Muscle layer of colon (tissue), 2 donors: ENCODE measurements around the gene GPI.
A peak's percentile ranks its signal among the peaks of the same experiment; 100 is the strongest.
"Not testable (repeated sequence)": the region's sequence is repeated elsewhere in the genome, so short reads cannot be mapped to it uniquely, and the experiment has no call there.

Source experiments
- H3K27ac ChIP-seq: one replicate; pipeline ENCODE4 v1.7.0; 2013; ENCODE audit warnings: low read depth, mild to moderate bottlenecking, low read length, moderate library complexity
- H3K27me3 ChIP-seq, 2 donors: one replicate each; pipeline ENCODE4 v1.7.0; 2013; ENCODE audit warnings: low read length in 2 of 2, mild to moderate bottlenecking in 2 of 2; ENCODE audit not compliant: insufficient read depth in 2 of 2, control insufficient read depth in 1 of 2
- H3K36me3 ChIP-seq: one replicate; pipeline ENCODE4 v1.7.0; 2013; ENCODE audit warnings: mild to moderate bottlenecking, low read length; ENCODE audit not compliant: insufficient read depth
- H3K4me1 ChIP-seq: one replicate; pipeline ENCODE4 v1.7.0; 2013; ENCODE audit warnings: mild to moderate bottlenecking, low read length; ENCODE audit not compliant: insufficient read depth
- H3K4me3 ChIP-seq, 2 donors: one replicate each; pipeline ENCODE4 v1.7.0; 2013; ENCODE audit warnings: low read length in 2 of 2, low read depth in 1 of 2, mild to moderate bottlenecking in 1 of 2, moderate library complexity in 1 of 2
- H3K9ac ChIP-seq: one replicate; pipeline ENCODE4 v1.7.0; 2013; ENCODE audit warnings: low read length
- H3K9me3 ChIP-seq: one replicate; pipeline ENCODE4 v1.7.0; 2013; ENCODE audit warnings: mild to moderate bottlenecking, low read length
- donor health status: abdominal sarcoma.
- donor health status: Adenocarcinoma of cecum.

The GPI gene

DNA sequence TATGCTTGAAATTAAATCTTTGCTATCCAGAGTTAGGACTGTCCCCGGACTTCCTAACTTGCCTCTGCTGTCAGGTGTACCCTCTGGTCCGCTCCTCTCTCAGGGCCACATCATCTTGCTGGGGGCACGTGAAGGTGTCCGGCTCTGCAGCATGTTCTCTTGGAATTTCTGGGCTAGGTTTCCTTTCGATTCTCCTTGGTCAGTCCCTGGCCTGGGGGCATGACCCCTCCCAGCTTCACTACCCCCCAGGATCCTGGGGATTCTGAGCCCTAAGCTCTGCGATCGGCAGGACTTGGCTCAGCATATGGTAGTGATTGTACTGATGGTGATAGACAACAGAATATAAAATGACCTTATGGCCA lies 5.1 kb upstream of the GPI start:
- Histone ChIP-seq H3K27ac (no peak overlapping the region), H3K4me3 (peak overlapping the region; percentile 55 to 77), H3K27me3 (no peaks in the 10 kb centered on the region), H3K9me3 (no peaks in the 10 kb centered on the region), H3K9ac (peak overlapping the region; percentile 50), H3K36me3 (no peaks in the 10 kb centered on the region), H3K4me1 (peaks cover 13% of the 10 kb centered on the region)

DNA sequence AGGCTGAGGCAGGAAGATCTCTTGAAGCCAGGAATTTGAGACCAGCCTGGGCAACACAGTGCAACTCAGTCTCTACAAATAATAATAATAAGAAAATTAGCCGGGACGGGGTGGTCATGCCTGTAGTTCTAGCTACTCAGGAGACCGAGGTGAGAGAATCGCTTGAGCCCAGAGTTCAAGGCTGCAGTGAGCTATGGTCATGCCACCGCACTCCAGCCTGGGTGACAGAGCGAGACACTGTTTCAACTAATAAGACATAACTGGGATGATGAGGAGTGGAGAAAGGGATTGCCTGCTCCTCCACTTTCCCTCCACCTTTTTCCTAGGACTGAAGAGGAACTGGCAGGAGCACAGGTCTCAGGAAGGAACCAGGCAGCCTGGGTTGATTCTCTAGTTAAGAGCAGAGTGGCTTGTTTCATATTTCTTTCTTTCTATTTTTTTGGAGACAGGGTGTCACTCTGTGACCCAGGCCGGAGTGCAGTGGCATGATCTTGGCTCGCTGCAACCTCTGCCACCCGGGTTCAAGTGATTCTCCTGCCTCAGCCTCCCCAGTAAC lies 4.6 kb upstream of the GPI start:
- Histone ChIP-seq H3K36me3 (no peaks in the 10 kb centered on the region), H3K27me3 (no peaks in the 10 kb centered on the region), H3K4me1 (peaks cover 13% of the 10 kb centered on the region), H3K9ac (no peak overlapping the region), H3K4me3 (no peak overlapping the region), H3K27ac (no peak overlapping the region), H3K9me3 (no peaks in the 10 kb centered on the region)

DNA sequence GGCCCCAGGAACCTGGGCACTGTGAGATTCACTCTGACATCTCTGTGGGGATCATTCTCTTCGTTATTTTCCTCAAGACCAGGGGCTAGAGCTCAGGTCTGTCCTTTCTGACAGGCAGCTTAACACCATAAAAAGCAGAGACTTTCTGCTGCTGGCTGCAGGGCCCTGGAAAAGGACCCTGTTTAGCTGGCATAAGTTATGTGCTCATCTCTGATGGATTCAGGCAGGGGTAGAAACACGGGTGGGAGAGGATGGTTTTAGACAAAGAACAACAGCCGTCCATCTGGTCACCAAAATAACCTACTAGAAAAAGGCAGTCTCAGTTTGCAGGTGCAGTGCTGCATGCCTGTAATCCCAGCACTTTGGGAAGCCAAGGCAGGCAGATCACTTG lies 2.3 kb upstream of the GPI start:
- no peak overlapping the region for H3K27ac ChIP-seq
- H3K9me3 ChIP-seq = no peaks in the 10 kb centered on the region
- peaks cover 11% of the 10 kb centered on the region for H3K36me3 ChIP-seq
- no peak overlapping the region for H3K9ac ChIP-seq
- H3K4me3 ChIP-seq = no peak overlapping the region
- H3K4me1 ChIP-seq = peaks cover 31% of the 10 kb centered on the region
- H3K27me3 ChIP-seq = no peaks in the 10 kb centered on the region

DNA sequence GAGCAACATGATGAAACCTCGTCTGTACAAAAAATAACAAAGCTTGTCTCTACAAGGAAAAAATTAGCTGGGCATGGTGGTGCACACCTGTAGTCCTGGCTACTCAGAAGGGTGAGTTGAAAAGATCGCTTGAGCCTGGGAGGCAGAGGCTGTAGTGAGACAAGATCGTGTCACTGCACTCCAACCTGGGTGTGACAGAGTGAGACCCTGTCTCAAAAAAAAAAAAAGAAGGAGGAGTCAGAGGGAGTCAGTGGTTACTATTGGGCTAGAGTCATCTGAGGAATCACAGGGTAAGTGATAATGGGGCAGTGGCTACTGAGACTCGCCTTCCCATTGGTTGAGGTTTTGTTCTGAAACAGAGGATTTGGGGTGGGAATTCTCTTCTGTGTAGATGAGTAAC lies 1.9 kb upstream of the GPI start:
- Histone ChIP-seq H3K9me3 (no peaks in the 10 kb centered on the region), H3K4me1 (peaks cover 33% of the 10 kb centered on the region), H3K27ac (no peak overlapping the region), H3K9ac (no peak overlapping the region), H3K4me3 (no peak overlapping the region), H3K36me3 (peaks cover 16% of the 10 kb centered on the region), H3K27me3 (no peaks in the 10 kb centered on the region)

DNA sequence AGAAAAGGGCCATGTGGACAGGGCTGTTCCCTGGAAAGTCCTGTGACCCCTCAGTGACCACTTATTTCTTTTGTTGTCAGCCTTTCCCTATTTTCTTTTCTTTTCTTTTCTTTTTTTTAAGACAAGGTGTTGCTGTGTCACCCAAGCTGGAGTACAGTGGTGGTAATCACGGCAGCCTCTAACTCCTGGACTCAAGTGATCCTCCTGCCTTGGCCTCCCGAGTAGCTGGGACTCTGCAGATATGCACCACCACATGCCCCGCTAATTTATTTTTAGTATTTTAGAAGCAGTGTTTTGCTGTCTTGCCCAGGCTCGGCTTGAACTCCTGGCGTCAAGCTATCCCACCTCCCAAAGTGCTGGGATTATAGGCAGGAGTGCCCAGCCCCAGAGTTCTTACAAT lies 1.1 kb upstream of the GPI start:
- Histone ChIP-seq H3K36me3 (peaks cover 24% of the 10 kb centered on the region), H3K4me1 (peaks cover 28% of the 10 kb centered on the region), H3K9me3 (no peaks in the 10 kb centered on the region), H3K27me3 (no peaks in the 10 kb centered on the region), H3K9ac (no peak overlapping the region), H3K27ac (no peak overlapping the region), H3K4me3 (no peak overlapping the region)

DNA sequence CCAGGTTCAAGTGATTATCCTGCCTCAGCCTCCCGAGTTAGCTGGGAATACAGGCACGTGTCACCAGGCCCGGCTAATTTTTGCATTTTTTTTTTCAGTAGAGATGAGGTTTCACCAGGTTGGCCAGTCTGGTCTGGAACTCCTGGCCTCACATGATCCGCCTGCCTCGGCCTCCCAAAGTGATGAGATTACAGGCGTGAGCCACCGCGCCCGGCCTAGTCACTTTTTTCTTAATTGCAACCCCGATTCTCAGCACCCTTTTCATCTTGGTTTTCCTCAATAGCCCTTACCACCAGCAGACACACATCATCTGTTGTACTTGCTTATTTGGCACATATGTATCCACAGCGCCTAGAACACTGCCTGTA lies 550 bp upstream of the GPI start:
- Histone ChIP-seq H3K9ac (no peak overlapping the region), H3K4me3 (peak overlapping the region; percentile 58 to 89), H3K27ac (peak overlapping the region; percentile 88)

DNA sequence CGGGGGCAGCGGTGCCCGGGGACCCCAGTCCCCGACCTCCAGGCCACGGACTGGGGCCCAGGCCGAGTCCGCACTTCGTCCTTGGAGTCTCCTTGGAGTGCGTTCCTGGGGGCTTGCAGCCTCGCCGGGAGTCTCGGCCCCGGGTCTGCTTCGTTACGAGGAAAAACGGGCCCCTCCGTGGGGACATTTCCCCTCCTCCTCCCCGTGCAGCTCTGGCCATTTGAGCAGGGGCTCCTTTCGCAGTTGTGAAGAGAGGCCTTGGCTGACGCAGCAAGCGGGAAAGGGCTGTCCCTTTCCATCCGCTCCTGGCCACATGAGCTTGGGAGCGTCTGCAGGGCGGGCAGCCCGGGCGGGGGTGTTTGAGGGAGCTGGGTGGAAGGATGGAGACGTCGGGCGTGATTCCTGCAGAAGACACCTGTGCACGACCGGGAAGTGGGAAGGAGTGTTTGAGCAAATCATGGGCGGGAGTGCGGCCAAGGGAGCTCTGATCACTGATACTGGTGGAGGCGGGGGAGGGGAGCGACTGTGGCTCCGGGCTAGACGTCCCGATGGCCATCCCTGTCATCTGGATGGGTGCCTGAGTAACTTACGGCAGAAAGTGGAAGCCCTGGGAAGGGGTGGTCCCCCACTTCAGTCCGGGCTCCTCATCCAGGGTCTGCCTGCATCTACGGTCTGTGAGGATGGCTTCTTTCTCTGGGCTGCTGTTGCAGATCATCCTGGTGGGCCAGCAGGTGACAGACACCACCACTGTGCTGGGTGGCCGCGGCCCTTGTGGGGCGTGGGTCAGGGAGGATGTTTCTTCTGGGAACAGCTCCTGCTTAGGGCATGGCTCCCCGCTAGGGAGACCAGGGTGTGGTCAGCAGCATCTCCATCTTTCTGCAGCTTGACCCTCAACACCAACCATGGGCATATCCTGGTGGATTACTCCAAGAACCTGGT lies 736 bp downstream of the GPI start:
- Histone ChIP-seq H3K9me3 (no peaks in the 10 kb centered on the region), H3K4me1 (peaks cover 23% of the 10 kb centered on the region), H3K4me3 (peak overlapping the region; percentile 89 to 96), H3K36me3 (peaks cover 40% of the 10 kb centered on the region), H3K27me3 (no peaks in the 10 kb centered on the region), H3K27ac (peak overlapping the region; percentile 88), H3K9ac (peak overlapping the region; percentile 81)

More for the DNA sequence above, 550 bp upstream of the GPI start:
- peaks cover 28% of the 10 kb centered on the region for H3K36me3 ChIP-seq
- H3K4me1 ChIP-seq = peaks cover 27% of the 10 kb centered on the region
- no peaks in the 10 kb centered on the region for H3K27me3 ChIP-seq
- no peaks in the 10 kb centered on the region for H3K9me3 ChIP-seq

DNA sequence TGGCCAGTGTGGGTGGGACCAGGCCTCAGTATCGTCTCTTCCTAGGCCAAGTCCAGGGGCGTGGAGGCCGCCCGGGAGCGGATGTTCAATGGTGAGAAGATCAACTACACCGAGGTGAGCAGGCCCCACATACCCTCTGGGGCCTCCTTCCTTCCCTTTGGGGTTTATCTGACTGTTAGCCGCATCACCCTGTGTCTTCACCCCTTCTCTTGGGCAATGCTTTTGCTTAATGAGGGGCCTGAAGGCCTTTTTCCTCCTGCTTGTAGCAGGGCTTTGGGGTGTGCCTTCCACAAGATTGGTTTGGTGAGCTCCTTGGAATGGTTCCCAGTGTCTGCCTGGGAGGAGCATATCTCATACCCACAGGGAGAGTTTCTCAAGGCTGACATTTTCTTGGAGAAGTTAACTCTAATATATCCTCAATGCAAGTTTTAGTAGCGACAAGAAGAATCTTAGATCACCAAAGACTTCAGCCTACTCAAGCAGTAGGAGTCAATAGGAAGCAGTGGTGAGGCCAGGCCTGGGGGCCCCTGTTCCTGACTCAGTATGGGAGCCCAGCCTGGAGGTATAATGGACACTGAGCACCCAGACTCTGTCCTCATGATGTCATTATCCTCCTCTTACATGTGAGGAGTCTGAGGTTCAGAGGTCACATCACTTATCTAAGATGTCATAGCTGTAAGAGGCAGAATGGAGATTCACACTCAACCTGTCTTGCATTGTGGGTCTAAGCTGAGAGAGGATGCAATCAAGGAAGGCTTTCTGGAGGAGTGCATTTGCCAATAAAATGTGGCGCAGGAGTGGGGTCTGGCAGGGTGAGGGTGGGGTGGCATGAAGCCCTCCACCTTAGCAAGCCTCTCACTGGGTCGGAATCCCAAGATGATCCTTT lies 2.0 kb downstream of the GPI start:
- H3K36me3 ChIP-seq = peaks cover 48% of the 10 kb centered on the region
- peaks cover 23% of the 10 kb centered on the region for H3K4me1 ChIP-seq
- H3K4me3 ChIP-seq = peak overlapping the region in 1 of 2 donors; percentile 89
- H3K9me3 ChIP-seq = no peaks in the 10 kb centered on the region
- H3K9ac ChIP-seq = no peak overlapping the region
- no peaks in the 10 kb centered on the region for H3K27me3 ChIP-seq
- no peak overlapping the region for H3K27ac ChIP-seq

DNA sequence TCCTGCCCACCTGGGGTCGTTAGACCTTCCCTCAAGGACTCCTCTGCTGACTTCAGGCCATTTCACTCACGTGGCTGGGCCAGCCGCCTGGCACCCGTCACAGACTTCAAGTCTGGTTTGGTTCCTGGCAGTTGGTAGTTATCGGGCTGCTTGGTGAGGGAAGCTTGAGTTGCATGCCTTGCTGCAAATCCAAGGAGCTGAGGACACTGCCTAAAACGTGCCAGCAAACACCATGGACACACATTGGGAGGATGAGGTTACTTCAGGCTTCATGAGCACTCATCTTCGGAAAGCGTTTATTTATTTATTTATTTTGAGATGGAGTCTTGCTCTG lies 2.6 kb downstream of the GPI start:
- Histone ChIP-seq H3K36me3 (peaks cover 53% of the 10 kb centered on the region), H3K9ac (no peak overlapping the region), H3K4me3 (no peak overlapping the region)

DNA sequence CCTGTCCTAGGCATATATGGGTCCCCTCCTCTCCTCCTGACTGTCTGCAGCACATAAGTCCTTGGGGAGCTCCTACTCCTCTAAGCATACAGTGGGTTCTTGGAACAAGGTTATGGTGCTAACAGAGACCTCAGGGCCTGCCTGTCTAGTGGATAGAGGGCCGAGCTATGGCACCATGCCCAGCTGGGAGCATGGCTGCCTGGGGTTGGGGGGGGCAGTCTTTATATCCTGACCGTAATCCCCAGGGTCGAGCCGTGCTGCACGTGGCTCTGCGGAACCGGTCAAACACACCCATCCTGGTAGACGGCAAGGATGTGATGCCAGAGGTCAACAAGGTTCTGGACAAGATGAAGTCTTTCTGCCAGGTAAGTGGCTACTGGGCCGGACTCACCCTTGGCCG lies 3.3 kb downstream of the GPI start:
- Histone ChIP-seq H3K27ac (no peak overlapping the region), H3K9me3 (no peaks in the 10 kb centered on the region), H3K4me1 (peaks cover 23% of the 10 kb centered on the region), H3K36me3 (peaks cover 53% of the 10 kb centered on the region), H3K4me3 (no peak overlapping the region), H3K9ac (no peak overlapping the region), H3K27me3 (no peaks in the 10 kb centered on the region)

More for the DNA sequence above, 2.6 kb downstream of the GPI start:
- no peaks in the 10 kb centered on the region for H3K9me3 ChIP-seq
- no peaks in the 10 kb centered on the region for H3K27me3 ChIP-seq
- no peak overlapping the region for H3K27ac ChIP-seq
- H3K4me1 ChIP-seq = peaks cover 23% of the 10 kb centered on the region

DNA sequence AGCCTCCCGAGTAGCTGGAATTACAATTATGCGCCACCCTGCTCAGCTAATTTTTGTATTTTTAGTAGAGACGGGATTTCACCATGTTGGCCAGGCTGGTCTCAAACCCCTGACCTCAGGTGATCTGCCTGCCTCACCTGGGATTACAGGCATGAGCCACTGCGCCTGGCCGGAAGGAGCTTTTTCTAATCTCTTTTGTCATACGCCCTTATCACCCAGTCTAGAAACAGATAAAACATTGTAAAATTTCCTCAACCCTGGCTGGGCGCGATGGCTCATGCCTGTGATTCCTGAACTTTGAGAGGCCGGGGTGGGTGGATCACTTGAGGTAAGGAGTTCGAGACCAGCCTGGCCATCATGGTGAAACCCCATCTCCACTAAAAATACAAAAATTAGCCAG lies 4.2 kb downstream of the GPI start:
- Histone ChIP-seq H3K4me1 (peaks cover 23% of the 10 kb centered on the region), H3K36me3 (peaks cover 53% of the 10 kb centered on the region)
- H3K4me3 ChIP-seq, H3K27ac ChIP-seq, H3K9me3 ChIP-seq, H3K9ac ChIP-seq, H3K27me3 ChIP-seq: not testable (repeated sequence)
